ENCODE results near the gene LDLRAD3.

The LDLRAD3 gene

GRCh38 chr11:36048496-36049247 is 104.8 kb downstream of the LDLRAD3 start:
- no peak for DNase-seq (ENCODE audit: low read depth)

- no peak for DNase-seq (ENCODE audit: low read depth)
Observed at GRCh38 chr11:36051235-36052144, 107.6 kb downstream of the LDLRAD3 start.

- no peak for DNase-seq (ENCODE audit: low read depth)
Observed at GRCh38 chr11:36053281-36053680, 109.4 kb downstream of the LDLRAD3 start.

GRCh38 chr11:36053862-36054261 is 110.0 kb downstream of the LDLRAD3 start:
- DNase-seq (ENCODE audit: low read depth): no peak

- no peak for DNase-seq (ENCODE audit: low read depth)
Observed at GRCh38 chr11:36054628-36055027, 110.8 kb downstream of the LDLRAD3 start.

GRCh38 chr11:36056160-36056751 is 112.4 kb downstream of the LDLRAD3 start:
- no peak for DNase-seq (ENCODE audit: low read depth)

- no peak for DNase-seq (ENCODE audit: low read depth)
Observed at GRCh38 chr11:36057379-36058042, 113.6 kb downstream of the LDLRAD3 start.

- no peak for DNase-seq (ENCODE audit: low read depth)
Observed at GRCh38 chr11:36059660-36060059, 115.8 kb downstream of the LDLRAD3 start.

GRCh38 chr11:36060926-36061325 is 117.1 kb downstream of the LDLRAD3 start:
- no peak for DNase-seq (ENCODE audit: low read depth)

- DNase-seq (ENCODE audit: low read depth): no peak
Observed at GRCh38 chr11:36061471-36061870, 117.6 kb downstream of the LDLRAD3 start.

- no peak for DNase-seq (ENCODE audit: low read depth)
Observed at GRCh38 chr11:36062796-36063365, 119.0 kb downstream of the LDLRAD3 start.

GRCh38 chr11:36065436-36065835 is 121.6 kb downstream of the LDLRAD3 start:
- DNase-seq (ENCODE audit: low read depth): no peak

GRCh38 chr11:36066891-36067290 is 123.0 kb downstream of the LDLRAD3 start:
- no peak for DNase-seq (ENCODE audit: low read depth)

- no peak for DNase-seq (ENCODE audit: low read depth)
Observed at GRCh38 chr11:36069576-36070212, 125.8 kb downstream of the LDLRAD3 start.

GRCh38 chr11:36070213-36070953 is 126.5 kb downstream of the LDLRAD3 start:
- no peak for DNase-seq (ENCODE audit: low read depth)

GRCh38 chr11:36070954-36071330 is 127.1 kb downstream of the LDLRAD3 start:
- DNase-seq (ENCODE audit: low read depth): no peak

- no peak for DNase-seq (ENCODE audit: low read depth)
Observed at GRCh38 chr11:36071917-36072500, 128.1 kb downstream of the LDLRAD3 start.

GRCh38 chr11:36073411-36074203 is 129.7 kb downstream of the LDLRAD3 start:
- no peak for DNase-seq (ENCODE audit: low read depth)

GRCh38 chr11:36074941-36075431 is 131.1 kb downstream of the LDLRAD3 start:
- DNase-seq (ENCODE audit: low read depth): no peak

All from activated T-helper 9 cell treated with anti-CD3 and anti-CD28 coated beads, Interleukin-2, amount 50 U/mL, for 16 hours (primary cell).